Stomach (tissue), 4 donors: ENCODE results near the gene UTP4.

Experiments used
- POLR2A ChIP-seq, 4 donors: fragments of 450-650 bp; IDR thresholded peaks; one replicate each; pipeline ENCODE4 v1.6.1; 2016; ENCODE audit warnings: antibody characterized with exemption in 4 of 4, control low read depth in 2 of 4, mild to moderate bottlenecking in 1 of 4, moderate library complexity in 1 of 4
- TF ChIP-seq, protein P1 (sequence below), 7 experiments: fragments of 450-650 bp in 4 of 7; fragments of 200-600 bp in 3 of 7; sonication (generic) in 3 of 7; IDR thresholded peaks; one replicate each; pipeline ENCODE4 v1.5.1; 2016 to 2019; ENCODE audit warnings: antibody characterized with exemption in 7 of 7, control low read depth in 2 of 7, mild to moderate bottlenecking in 1 of 7

DNA sequence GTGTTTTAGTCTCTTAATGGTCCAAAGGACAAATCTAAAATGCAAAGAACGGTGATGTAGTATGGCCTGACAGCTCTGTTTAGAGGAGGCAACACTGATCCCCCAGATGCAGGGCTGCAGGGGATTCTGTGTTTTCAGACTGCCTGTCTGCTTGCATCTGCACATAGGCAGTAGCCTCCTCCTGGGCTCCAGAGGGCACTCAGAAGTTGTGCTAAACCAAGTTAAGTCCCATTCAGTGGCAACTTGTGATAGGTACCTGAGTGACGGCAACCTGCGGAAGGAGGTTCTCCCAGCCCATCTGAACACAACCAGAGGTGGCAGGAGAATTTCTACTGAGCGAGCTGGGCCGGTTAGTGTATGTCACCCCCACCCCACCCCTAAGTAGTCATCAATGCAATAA, 17.1 kb upstream of the UTP4 start:
- TF ChIP-seq POLR2A (IDR thresholded peaks at IDR 0.05): no peak
- TF ChIP-seq, protein P1, sequence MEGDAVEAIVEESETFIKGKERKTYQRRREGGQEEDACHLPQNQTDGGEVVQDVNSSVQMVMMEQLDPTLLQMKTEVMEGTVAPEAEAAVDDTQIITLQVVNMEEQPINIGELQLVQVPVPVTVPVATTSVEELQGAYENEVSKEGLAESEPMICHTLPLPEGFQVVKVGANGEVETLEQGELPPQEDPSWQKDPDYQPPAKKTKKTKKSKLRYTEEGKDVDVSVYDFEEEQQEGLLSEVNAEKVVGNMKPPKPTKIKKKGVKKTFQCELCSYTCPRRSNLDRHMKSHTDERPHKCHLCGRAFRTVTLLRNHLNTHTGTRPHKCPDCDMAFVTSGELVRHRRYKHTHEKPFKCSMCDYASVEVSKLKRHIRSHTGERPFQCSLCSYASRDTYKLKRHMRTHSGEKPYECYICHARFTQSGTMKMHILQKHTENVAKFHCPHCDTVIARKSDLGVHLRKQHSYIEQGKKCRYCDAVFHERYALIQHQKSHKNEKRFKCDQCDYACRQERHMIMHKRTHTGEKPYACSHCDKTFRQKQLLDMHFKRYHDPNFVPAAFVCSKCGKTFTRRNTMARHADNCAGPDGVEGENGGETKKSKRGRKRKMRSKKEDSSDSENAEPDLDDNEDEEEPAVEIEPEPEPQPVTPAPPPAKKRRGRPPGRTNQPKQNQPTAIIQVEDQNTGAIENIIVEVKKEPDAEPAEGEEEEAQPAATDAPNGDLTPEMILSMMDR (IDR thresholded peaks at IDR 0.05): no peak
